ENCODE data around the gene GPHN.

- no peak for TF ChIP-seq POLR2A (IDR thresholded peaks at IDR 0.05)
- TF ChIP-seq CTCF (IDR thresholded peaks at IDR 0.05): no peak
Observed at GRCh38 chr14:66601932-66602578, 94.1 kb downstream of the GPHN start.
